Measurements from ENCODE around the gene GTF2I.
"Not testable (repeated sequence)": the region's sequence is repeated elsewhere in the genome, so short reads cannot be mapped to it uniquely, and the experiment has no call there.

GTF2I gene

DNA sequence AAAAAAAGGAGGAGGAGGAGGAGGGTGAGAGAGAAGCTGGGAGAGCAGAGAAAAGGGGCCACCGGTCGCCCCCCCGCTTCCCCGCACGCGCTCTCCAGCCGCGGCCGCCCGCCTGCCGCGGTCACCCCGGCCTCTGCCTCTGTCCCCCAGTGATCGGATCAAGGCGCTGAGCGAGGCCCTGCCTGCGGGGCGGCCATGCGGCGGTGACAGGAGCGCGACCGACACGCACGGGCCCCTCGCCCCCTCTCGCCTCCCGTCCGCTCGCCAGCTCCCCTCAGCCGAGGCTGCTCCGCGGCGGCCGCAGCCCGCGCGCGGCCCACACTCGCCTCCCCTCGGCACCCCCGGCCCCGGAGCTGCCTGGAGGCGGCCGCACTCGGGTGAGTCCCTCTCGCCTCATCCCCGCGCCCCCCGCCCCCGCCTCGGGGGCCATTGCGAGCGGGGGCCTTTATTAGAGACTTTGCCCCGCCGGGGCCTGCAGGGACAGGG, at the start of gene GTF2I:
Gene GTF2I (plus strand): TSS at position 27 of the 486 bp plus-strand sequence. CDS start 31,411 bp downstream, outside the sequence.
- DNase-seq = no peak

DNA sequence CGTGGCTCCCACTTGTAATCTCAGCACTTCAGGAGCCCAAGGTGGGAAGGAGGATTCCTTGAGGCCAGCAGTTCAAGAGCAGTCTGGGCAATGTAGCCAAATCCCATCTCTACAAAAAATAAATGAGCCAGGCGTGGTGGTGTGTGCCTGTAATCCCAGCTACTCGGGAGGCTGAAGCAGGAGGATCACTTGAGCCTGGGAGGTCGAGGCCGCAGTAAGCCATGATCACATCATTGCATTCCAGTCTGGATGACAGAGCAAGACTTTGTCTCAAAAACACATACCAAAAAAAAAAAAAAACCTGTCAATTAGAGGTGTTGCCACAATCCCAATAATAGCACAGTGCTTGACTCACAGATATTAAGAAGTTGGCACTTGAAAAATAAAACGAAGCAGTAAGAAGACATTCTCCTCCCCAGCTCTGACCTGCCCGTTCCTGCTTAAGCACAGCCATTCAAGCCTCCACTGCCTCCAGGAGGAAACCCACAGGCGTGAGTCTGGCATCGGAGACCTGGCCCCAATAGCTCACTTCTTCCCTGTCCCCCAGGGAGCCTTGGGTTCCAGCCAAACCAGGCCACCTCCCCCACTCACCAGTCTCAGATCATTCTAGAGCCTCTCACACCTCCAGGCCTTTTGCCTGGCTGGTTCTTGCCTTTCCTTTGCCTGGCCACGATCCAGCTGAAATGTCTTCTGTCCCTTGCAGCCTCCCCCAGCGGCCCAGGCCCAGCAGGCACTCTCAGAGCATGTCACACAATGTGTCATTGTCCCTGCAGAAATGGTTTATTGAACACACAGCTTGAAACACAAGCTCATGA, 45.3 kb upstream of the GTF2I start:
- no peak for DNase-seq

DNA sequence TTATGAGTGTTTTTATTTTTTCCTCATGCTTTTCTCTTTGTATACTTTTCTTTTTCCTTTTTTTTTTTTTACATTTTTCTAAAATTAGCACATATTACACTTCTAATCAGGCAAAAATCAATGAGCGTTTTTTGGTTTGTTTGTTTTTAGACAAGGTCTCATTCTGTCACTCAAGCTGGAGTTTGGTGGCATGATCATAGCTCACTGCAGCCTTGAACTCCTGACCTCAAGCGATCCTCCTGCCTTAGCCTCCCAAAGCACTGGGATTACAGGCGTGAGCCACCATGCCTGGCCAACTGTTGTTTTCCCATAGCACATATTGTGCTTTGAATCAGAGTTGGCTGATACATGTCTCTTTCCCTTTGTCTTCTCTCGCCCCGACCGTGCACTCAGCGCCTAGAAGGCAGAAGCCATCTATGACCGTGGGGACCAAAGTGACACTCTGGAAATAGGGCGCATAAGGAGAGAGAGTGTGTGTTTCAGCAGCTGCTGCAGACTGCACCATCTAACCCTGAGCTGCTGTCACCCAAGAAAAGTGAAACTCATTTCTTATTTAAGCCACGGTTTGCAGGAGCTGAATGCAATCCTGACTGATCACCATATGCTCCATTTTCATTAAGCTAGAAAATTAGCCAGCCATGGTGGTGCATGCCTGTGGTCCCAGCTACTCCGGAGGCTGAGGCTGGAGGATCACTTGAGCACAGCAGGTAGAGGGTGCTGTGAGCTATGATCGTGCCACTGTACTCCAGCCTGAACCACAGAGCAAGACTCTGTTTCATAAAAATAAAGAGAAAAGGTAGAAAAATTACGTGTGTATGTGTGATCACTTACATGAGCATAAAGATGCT, 41.4 kb upstream of the GTF2I start:
- no peak for DNase-seq

DNA sequence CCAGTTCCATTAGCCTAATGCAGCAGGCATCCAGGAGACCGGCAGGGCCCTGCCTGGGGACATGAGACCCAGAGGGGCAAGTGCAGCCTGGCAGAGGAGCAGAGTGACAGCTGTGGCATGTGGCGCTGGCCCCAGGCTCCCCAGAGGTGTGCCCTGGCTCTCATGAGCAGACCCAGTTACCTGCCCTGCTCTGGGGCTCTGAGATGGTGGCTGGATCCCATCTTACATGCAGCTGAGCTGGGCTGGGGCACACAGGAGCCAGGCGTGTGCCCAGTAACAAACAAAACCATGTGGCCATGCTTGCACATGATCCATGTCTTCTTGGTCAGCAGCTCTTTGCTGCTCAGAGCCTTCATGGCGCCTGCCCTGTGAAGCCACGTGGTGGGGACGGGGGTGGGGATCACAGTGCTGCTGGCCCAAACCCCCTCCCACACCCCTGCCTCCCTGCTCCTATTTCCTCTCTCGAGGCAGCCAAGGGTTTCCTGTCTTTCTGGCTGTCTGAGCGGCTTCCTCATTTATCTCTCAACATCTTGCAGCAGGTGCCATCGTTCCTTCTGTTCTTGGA, 40.3 kb upstream of the GTF2I start:
- no peak for DNase-seq

DNA sequence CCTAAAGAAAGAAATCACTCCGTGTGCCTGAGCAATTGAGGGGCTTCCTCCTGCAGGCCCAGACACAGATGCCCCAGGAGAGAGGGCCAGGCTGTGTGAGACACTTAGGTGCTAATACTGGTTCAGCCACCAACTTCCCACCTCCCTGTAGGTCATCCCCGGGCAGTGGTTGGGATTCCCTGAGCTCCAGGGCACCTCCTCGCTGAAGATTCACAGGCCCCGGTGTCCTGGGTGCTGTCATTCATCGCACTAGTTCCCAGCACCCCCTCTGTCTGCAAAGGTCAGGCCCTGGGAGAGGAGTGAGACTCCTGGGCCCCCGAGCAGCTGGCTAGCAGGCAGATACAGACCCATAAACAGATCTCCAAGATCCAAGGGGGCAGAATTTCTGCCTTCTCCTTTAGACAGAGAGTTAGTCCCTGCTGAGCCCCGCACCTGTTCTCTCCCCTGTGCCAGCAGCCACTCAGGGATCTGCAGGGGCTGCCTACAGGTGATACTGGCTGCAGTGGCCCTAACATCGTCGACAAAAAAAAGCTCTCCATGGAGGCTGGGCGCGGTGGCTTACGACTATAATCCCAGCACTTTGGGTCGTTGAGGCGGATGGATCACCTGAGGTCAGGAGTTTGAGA, 38.2 kb upstream of the GTF2I start:
- DNase-seq = no peak

DNA sequence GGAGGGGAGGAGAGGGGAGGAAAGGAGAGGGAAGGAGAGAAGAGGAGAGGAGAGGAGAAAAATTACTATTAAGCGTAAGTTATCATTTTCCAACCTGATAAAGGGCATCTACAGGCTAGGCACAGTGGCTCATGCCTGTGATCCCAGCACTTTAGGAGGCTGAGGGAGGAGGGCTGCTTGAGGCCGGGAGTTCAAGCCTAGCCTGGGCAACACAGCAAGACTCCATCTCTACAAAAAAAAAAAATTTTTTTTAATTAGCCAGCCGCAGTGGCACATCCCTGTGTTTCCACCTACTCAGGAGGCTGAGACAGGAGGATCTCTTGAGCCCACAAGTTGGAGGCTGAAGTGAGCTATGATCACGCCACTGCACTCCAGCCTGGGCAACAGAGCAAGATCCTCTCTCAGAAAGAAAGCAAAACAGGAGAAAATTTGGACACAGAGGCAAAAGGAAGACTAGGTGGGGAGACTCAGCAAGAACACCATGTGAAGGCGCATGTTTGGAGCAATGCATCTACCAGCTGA, 35.2 kb upstream of the GTF2I start:
- DNase-seq = no peak

DNA sequence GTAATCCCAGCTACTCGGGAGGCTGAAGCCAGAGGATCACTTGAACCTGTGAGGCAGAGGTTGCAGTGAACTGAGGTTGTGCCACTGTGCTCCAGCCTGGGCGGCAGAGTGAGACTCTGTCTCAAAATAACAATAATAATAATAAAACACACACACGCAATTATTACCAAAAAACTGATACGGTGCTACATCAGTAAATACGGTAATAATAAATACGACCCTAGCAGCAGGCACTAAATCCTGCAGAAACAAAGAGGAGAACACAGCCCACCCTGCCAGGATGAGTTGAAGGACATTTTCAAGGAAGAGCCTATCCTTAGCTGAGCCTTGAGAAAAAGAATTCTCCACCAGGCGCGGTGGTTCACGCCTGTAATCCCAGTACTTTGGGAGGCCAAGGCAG, 34.4 kb upstream of the GTF2I start:
- DNase-seq = no peak

DNA sequence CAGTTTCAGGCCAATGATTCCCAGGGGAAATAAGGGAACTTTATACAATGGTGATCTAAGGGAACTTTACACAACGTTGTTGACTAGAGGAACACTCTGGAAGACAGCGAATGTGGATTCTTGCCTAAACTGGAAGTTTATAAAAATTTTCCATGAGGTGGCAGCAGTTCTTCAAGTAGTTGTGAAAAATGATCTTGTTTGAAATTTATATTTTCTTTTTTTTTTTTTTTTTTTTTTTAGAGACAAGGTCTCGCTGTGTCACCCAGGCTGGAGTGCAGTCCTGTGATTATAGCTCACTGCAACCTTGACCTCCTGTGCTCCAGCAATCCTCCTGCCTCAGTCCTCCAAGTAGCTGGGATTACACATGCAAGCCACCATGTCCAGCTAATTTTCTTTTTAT, 32.1 kb upstream of the GTF2I start:
- peak; percentile 36 for DNase-seq

DNA sequence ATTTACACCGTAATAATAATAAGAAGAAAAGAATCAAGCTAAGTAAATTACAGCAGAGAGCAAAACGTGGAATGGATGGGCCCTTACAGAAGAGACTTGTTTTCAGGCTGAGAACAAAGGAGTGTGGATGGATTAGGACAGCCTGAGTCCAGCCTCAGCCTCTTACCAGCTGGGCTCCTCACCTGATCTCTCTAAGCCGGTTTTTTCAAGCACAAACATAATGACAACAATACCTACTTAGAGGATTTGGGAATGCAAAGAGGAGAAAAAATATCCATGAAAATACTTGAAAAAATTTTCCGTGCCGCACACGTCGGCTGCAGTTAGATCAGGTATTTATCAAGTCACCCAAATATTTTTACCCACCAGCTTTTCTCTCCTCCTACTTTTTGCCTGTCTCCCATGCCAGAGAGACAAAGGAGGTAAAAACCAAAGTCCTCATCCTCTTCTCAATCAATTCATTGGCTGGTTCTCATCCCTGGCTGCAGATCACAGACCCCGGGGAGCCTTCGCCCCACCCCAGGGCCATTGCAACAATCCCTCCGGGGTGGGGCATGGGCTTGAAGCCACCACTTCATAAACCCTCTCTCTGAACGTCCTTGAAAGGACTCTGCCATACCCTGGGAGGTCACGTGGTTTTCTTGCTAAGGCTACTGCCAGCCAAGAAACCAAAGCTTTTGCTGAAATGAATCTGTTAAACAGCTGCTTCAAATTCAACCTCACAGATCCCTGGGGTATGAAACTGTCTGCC, 29.7 kb upstream of the GTF2I start:
- no peak for DNase-seq

DNA sequence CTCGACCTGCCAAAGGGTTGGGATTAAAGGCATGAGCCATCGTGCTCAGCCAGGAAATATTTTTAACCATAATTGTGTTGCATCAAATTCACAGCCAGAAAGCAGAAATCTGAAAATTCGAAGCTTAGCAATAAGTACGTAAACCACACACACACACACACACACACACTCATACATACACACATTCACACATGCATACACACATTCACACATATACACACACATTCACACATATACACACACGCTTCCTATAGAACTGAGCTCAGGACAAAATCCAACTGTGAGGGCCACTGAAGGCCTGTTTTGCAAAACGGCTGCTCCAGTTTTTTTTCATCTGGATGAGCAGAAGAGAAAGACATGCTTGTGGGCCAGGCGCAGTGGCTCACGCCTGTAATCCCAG, 25.0 kb upstream of the GTF2I start:
- DNase-seq = no peak

DNA sequence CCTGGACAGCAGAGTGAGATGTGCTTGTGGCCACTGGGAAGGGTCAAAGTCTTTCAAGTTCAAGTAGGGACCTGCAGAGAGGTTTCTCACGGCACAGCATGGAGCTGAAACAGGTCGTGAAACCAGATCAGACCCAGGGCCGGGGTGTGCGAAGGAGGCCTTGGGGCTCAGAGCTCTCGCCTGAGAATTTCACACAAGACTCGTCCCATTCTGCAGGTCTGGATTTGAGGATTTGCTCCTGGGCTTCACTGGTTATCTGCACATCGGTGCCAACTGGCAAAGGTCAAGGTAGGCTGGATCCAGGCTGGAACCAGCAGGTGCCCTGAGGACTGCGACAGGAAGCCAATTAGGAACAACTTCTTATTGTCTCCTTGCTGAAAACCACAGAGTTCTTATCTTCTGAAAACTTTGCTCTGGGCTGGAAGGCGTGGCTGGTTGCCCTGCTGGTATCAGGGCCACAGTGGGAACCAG, 24.0 kb upstream of the GTF2I start:
- DNase-seq = no peak

DNA sequence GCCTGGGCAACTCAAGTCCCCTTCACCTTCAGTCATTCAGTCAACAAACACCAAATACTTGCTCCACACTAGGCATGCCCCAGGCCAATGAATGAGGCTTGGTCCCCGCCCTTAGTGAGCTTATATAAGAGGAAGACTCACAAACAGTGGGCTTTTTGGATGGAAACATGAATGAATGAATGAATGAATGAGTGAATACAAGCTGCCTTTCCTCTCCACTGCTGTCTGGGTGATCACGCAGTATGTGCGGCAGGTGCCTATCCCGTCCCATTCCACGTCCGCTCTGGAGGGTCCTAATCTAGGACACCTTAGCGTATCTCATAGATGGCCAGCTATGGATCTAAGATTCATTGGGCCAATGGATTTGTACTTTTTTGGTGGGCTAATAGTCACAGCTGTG, 19.8 kb upstream of the GTF2I start:
- no peak for DNase-seq

DNA sequence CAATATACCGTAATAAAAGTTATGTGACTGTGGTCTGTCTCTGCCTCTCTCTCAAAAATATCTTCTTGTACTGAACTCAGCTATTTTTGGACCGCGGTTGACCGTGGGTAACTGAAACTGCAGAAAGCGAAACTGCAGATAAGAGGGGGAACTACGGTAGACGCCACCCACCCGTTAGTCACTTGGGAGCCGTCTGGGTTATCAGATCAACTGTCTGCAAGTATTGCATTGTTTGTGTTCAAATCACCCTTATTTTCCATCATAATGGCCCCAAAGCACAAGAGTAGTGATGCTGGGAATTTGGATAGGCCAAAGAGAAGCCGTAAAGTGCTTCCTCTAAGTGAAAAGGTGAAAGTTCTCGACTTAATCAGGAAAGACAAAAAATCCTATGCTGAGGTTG, 7.5 kb upstream of the GTF2I start:
- peak; percentile 81 for DNase-seq

DNA sequence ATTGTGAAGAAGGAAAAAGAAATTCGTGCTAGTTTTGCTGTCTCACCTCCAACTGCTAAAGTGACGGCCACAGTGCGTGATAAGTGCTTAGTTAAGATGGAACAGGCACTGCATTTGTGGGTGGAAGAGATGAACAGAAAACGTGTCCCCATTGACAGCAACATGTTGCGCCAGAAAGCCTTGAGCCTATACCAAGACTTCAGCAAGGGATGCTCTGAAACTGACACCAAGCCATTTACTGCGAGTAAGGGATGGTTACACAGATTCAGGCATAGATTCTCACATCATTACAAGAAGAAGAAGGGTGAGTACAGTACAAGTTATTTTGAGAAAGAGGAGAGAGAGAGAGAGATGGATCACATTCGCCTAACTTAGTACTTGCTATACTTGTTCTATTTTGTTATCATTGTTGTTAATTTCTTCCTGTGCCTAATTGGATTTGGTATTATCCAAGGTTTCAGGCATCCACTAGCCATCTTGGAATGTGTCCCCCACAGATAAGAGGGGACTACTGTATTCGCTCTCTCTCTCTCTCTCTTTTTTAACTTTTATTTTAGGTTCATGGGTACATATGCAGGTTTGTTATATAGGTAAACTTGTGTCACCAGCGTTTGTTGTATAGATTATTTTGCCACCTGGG, 6.9 kb upstream of the GTF2I start:
- DNase-seq = not testable (repeated sequence)

DNA sequence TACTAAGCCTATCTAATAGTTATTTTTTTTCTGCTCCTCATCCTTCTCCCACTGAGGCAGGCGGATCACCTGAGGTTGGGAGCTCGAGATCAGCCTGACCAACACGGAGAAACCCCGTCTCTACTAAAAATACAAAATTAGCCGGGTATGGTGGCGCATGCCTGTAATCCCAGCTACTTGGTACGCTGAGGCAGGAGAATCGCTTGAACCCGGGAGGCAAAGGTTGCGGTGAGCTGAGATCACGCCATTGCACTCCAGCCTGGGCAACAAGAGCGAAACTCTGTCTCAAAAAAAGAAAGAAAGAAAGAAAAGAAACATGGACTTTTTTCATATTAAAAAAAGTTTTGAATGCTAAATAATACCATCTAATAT, 6.4 kb upstream of the GTF2I start:
- not testable (repeated sequence) for DNase-seq

DNA sequence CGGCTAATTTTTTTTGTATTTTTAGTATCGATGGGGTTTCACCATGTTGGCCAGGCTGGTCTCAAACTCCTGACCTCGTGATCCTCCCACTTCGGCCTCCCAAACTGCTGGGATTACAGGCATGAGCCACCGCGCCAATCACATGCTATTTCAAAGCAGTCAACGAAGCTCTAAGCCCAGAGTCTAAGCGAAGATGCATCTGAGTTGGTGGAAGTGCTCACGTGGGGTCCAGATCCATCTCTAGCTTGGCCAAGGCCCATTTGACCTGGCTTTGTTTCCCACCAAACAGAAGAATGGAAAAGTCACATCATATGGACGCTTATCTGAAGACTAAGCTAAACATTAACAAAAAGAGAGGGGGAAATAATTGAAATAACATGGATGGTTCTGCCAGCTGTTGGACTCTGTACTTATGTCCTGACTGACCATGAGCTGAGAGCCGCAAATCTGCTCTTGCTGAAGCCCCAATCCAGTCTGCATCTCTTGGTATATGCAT, 3.8 kb upstream of the GTF2I start:
- no peak for DNase-seq

DNA sequence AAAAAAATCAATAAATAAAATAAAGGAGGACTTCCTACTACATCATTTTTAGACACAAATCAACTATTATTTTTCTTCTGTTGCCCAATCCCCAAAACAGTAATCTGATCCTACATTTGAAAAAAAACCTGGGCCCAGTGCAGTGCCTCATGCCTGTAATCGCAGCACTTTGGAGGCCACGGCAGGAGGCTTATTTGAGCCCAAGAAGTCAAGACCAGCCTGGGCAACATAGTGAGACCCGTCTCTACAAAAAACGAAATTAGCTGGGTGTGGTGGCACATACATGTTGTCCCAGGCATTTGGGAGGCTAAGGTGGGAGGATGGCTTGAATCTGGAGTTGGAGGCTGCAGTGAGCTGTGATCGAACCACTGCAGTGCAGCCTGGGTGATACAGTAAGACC, 2.7 kb upstream of the GTF2I start:
- DNase-seq = no peak

DNA sequence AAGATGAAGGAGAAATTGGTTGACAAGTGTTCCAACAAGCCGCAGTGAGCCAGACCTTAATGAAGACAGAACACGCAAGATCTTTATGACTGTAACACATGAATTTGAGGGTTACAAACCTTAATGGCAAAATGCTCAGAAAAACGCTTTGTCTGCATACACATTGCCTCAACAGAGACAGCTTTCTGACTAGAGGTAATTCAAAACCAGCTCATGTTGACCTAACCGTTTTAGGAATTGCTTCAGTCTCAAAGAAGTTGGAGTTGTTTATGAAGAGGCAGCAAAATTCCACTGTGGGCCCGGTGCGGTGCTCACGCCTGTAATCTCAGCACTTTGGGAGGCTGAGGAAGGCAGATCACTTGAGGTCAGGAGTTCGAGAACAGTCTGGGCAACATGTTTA, 2.2 kb upstream of the GTF2I start:
- no peak for DNase-seq

DNA sequence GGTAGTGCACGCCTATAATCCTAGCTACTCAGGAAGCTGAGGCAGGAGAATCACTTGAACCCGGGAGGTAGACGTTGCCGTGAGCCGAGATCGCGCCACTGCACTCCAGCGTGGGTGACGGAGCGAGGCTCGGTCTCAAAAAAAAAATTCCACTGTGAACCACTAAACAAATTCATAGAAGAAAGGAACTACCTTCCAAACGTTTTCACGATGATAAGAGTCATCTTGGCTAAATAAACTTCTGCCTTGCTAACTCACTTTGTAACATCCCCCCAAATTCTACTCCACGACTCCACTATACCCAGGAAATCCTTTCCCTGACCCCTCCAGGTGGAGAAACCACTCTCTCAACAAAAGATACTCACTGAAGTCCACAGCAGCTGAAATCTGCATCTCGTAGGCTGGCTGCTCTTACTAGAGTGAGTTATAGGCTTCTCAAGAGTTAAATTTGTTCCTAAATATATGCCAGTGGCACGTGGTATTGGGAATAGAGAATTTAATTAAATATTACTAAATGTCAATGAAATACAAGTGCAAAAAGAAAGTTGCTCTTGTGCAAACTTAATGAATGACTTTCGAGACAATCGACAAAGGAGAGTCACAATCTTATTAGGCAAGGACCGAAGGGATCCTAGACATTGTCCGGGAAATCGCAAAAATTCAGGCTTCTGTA, 1.6 kb upstream of the GTF2I start:
- no peak for DNase-seq

DNA sequence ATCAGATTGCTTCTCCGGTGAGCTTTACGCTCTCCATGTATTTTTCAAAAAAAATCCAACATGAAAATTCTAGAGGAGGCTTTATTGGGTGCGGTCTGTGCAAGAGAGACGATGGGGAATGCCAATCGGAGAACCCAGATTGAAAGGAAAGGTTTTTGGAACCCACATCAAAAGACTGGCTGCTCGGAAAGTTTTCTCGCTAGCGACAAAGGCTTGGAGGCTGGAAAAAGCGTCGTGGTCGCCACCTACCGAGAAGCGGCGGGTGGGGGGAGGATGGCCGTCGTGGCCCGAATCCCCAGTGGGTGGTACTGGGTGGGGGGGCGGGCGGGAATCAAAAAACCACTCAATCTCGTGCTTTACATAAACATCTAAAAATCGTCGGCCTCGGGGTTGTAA, 1.1 kb upstream of the GTF2I start:
- peak; percentile 68 for DNase-seq

Measured in CD4-positive, alpha-beta T cell treated with Interleukin-12 subunit alpha and Interleukin-12 subunit beta, for 1 hour (primary cell).